ENCODE measurements around the gene KNL1.

KNL1 gene

DNA sequence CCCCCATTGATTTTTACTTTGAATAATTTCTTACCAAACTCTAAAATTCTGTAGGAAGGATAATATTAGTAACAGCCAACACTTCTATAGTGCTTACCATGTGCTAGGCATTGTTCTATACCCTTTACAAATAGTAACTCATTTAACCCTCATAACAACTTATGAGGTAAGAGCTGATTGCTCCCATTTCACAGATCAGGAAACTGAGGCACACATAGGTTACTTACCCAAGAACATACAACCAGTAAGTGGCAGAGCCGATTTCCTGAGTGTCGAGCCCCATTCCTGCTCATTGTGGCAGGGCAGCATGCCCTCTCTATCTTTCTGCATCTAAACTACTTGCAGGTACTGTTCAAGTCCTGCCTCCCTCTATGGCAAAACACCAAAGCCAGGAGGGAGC lies 38.2 kb upstream of the KNL1 start:
- no peak for DNase-seq (ENCODE audit: extremely low read depth, low read depth)
- TF ChIP-seq, protein P1, sequence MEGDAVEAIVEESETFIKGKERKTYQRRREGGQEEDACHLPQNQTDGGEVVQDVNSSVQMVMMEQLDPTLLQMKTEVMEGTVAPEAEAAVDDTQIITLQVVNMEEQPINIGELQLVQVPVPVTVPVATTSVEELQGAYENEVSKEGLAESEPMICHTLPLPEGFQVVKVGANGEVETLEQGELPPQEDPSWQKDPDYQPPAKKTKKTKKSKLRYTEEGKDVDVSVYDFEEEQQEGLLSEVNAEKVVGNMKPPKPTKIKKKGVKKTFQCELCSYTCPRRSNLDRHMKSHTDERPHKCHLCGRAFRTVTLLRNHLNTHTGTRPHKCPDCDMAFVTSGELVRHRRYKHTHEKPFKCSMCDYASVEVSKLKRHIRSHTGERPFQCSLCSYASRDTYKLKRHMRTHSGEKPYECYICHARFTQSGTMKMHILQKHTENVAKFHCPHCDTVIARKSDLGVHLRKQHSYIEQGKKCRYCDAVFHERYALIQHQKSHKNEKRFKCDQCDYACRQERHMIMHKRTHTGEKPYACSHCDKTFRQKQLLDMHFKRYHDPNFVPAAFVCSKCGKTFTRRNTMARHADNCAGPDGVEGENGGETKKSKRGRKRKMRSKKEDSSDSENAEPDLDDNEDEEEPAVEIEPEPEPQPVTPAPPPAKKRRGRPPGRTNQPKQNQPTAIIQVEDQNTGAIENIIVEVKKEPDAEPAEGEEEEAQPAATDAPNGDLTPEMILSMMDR (IDR thresholded peaks at IDR 0.05; ENCODE audit: low read depth, low read length, missing control alignments) = no peak

DNA sequence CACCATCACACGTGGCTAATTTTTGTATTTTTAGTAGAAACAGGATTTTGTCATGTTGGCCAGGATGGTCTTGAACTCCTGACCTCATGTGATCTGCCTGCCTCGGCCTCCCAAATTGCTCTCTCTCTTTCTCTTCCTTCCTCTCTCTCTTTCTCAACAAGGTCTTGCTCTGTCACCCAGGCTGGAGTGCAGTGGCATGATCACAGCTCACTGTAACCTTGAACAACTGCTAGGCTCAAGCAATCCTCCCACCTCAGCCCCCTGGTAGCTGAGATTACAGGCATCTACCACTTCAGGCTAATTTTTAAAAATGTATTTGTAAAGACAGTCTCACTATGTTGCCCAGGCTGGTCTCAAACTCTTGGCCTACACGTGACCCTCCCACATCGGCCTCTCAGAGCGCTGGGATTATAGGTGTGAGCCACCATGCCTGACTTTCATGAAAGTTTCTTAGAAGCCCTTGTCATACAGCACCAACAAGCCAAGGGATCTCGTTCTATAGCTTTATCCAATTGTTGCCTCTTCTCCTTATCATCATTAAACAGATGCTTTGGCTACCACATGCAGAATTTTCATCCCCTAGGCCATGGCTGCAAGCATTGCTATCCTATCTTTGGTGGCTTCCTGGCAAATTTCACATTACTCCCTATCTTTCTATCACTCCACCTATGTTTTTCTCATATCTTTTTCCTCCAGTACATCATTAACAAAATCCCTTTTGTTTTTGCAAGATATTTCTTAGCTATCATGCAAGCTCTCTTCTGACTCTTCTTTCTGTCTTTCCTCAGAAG lies 34.9 kb upstream of the KNL1 start:
- TF ChIP-seq, protein P1 (IDR thresholded peaks at IDR 0.05; ENCODE audit: low read depth, low read length, missing control alignments) = no peak
- no peak overlapping the region for H3K4me3 ChIP-seq (replicated peaks; ENCODE audit: low read depth, low read length)
- DNase-seq (ENCODE audit: extremely low read depth, low read depth) = no peak

More for the DNA sequence above, 38.2 kb upstream of the KNL1 start:
- no peak overlapping the region for H3K4me3 ChIP-seq (replicated peaks; ENCODE audit: low read depth, low read length)

DNA sequence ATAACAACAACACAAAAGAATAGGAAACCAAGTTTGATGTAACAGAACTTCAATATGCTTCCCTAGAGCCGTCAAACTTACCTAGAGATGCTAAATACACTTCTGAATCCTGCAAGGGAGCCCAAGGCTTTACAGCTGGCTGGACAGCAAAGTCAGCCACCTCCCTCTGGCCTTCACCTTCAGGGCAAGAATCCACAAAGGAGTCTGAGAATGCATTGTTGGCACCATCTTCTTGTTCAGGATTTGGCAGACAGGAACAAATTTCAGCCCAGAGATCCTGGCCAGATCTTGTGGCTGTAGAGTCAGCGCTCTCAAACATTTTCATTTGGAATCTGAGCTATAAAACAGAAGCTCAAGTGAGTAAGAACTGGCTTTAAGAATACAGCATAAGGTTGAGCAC lies 31.4 kb upstream of the KNL1 start:
- H3K4me3 ChIP-seq (replicated peaks; ENCODE audit: low read depth, low read length) = no peak overlapping the region
- no peak for DNase-seq (ENCODE audit: extremely low read depth, low read depth)
- TF ChIP-seq, protein P1 (IDR thresholded peaks at IDR 0.05; ENCODE audit: low read depth, low read length, missing control alignments) = no peak

DNA sequence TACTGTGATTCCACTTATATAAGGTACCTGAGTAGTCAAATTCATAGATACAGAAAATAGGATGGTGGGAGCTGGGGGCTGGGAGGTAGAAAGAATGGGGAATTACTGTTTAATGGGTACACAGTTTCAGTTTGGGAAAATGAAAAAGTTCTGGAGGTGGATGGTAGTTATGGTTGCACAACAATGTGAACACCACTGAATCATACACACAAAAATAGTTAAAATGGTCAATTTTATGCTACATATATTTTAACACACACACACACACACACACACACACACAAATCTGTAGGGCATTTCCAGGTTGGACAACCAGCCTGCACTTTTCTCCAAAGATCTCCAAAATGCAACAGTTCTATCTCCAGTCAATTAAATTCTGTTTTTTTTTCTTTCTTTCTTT lies 30.6 kb upstream of the KNL1 start:
- peak overlapping the region; percentile 95; the same call in 1 of the 2 replicates for H3K4me3 ChIP-seq (replicated peaks; ENCODE audit: low read depth, low read length)
- no peak for DNase-seq (ENCODE audit: extremely low read depth, low read depth)
- TF ChIP-seq, protein P1 (IDR thresholded peaks at IDR 0.05; ENCODE audit: low read depth, low read length, missing control alignments) = no peak

DNA sequence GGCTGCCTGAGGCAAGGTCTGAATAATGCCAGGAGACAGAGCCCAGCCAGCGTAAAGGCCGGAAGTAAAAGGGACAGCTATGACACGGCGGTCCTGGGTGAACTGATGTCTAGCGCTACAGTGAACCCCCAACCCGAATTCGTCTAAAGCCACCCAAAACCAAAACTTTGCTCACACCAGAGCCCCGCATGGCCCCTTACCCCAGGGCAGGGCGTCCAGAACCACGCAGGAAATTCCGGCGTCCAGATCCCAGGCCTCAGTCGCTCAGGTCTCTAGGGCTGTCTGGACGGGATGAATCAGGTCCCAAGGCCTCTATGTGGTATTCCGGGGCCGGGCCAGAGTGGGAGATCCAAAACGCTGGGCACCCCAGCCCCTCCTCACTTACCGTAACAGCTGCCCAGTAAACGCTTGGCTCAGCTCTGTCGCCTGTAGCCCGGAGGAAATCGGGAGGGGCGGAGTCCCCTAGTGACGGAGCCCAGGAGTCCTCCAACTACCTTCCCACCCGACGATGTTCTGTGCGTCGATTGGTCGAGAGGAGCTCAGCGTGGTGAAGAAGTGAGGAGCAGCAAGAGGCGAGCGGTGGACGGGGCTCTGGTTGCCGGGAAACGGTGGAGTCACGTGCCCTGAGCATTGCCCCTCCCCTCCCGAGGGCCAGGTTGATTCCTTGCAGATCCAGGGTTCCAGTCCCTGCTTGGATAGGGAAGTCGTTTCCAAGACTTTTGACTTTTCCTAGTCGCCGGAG lies 29.3 kb upstream of the KNL1 start, which contains the start of gene CCDC32:
Gene CCDC32, minus strand, starts transcription at position 452 of the 742 bp plus-strand sequence. CDS start 2,027 bp downstream, outside the sequence.
- TF ChIP-seq, protein P1 (IDR thresholded peaks at IDR 0.05; ENCODE audit: low read depth, low read length, missing control alignments) = no peak
- peak within 1 kb of the TSS; percentile 95 for H3K4me3 ChIP-seq (replicated peaks; ENCODE audit: low read depth, low read length)
- DNase-seq (ENCODE audit: extremely low read depth, low read depth) = peak; percentile 97

DNA sequence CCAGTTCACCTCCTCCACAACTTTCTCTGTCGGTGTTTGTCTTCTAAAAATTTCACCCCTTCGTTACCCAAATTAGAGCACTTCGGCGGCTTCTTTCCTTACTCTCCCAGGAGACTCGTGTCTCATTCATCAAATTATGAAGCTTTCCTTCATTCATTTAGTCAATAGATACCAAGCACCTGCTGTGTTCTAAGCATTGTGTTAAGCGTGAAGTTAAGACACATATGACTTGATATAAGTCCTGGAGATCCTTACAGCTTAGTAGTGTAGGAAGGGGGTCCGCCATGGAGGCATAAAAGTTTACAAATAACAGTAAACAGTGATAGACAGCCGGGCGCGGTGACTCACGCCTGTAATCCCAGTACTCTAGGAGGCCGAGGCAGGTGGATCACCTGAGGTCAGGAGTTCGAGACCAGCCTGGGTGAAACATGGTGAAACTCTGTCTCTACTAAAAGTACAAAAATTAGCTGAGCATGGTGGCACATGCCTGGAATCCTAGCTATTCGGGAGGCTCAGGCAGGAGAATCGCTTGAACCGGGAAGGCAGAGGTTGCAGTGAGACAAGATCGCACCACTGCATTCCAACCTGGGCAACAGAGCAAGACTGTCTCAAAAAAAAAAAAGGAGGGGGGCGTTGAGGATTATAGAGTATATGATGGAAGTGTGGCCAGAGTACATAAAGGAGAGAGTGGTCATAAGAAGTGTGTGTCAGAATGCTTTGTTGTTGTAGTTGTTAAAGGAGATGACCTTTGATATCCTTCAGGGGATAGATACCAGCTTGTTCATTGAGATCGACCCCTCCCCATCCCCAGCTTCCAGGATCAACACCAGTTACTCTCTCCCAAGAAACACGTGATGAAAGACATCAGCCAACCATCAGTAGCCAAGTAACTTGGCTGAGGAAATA lies 28.5 kb upstream of the KNL1 start:
- peak overlapping the region; percentile 95 for H3K4me3 ChIP-seq (replicated peaks; ENCODE audit: low read depth, low read length)
- TF ChIP-seq, protein P1 (IDR thresholded peaks at IDR 0.05; ENCODE audit: low read depth, low read length, missing control alignments) = no peak
- no peak for DNase-seq (ENCODE audit: extremely low read depth, low read depth)
